ENCODE measurements around the gene APBA1.
"Not testable (repeated sequence)": the region's sequence is repeated elsewhere in the genome, so short reads cannot be mapped to it uniquely, and the experiment has no call there.

APBA1 gene

GRCh38 chr9:69599232-69599971 lies 72.8 kb downstream of the APBA1 start:
- Histone ChIP-seq H3K36me3 (ENCODE audit: control insufficient read depth, insufficient read depth, low read length) (no peaks in the 10 kb centered on the region), H3K4me1 (ENCODE audit: control insufficient read depth, insufficient read depth, low read length) (no peaks in the 10 kb centered on the region), H3K27ac (ENCODE audit: insufficient read depth, low read depth, low read length, poor library complexity, severe bottlenecking) (no peak overlapping the region), H3K9me3 (ENCODE audit: control insufficient read depth, low read length) (no peaks in the 10 kb centered on the region), H3K4me3 (ENCODE audit: insufficient read depth, low read depth, low read length) (no peak overlapping the region), H3K27me3 (ENCODE audit: control insufficient read depth, insufficient read depth, low read length, poor library complexity, severe bottlenecking) (no peaks in the 10 kb centered on the region)
- WGBS, 2 experiments, result 92 to 94% methylated on average over 8 of the region's 8 CpGs

GRCh38 chr9:69596906-69597305 lies 75.3 kb downstream of the APBA1 start:
- WGBS, 2 experiments, result 64 to 80% methylated on average over 1 of the region's 1 CpG
- not testable (repeated sequence) for H3K4me3 ChIP-seq (ENCODE audit: insufficient read depth, low read depth, low read length); H3K36me3 ChIP-seq (ENCODE audit: control insufficient read depth, insufficient read depth, low read length); H3K27me3 ChIP-seq (ENCODE audit: control insufficient read depth, insufficient read depth, low read length, poor library complexity, severe bottlenecking); H3K27ac ChIP-seq (ENCODE audit: insufficient read depth, low read depth, low read length, poor library complexity, severe bottlenecking); H3K4me1 ChIP-seq (ENCODE audit: control insufficient read depth, insufficient read depth, low read length); H3K9me3 ChIP-seq (ENCODE audit: control insufficient read depth, low read length)

- Histone ChIP-seq H3K9me3 (ENCODE audit: control insufficient read depth, low read length) (no peaks in the 10 kb centered on the region), H3K4me3 (ENCODE audit: insufficient read depth, low read depth, low read length) (no peak overlapping the region), H3K36me3 (ENCODE audit: control insufficient read depth, insufficient read depth, low read length) (no peaks in the 10 kb centered on the region), H3K27ac (ENCODE audit: insufficient read depth, low read depth, low read length, poor library complexity, severe bottlenecking) (no peak overlapping the region), H3K27me3 (ENCODE audit: control insufficient read depth, insufficient read depth, low read length, poor library complexity, severe bottlenecking) (no peaks in the 10 kb centered on the region), H3K4me1 (ENCODE audit: control insufficient read depth, insufficient read depth, low read length) (peaks cover 7% of the 10 kb centered on the region)
- 64 to 77% methylated on average over 2 of the region's 2 CpGs for WGBS, 2 experiments
These were observed 78.0 kb downstream of the APBA1 start for GRCh38 chr9:69594180-69594579.

GRCh38 chr9:69593756-69594155 lies 78.4 kb downstream of the APBA1 start:
- no peaks in the 10 kb centered on the region for H3K36me3 ChIP-seq (ENCODE audit: control insufficient read depth, insufficient read depth, low read length)
- 94 to 96% methylated on average over 4 to 5 of the region's 5 CpGs for WGBS, 2 experiments

GRCh38 chr9:69593301-69593700 lies 78.9 kb downstream of the APBA1 start:
- Histone ChIP-seq H3K4me1 (ENCODE audit: control insufficient read depth, insufficient read depth, low read length) (peaks cover 7% of the 10 kb centered on the region), H3K27me3 (ENCODE audit: control insufficient read depth, insufficient read depth, low read length, poor library complexity, severe bottlenecking) (no peaks in the 10 kb centered on the region)
- WGBS, 2 experiments, result 92 to 94% methylated on average over 3 of the region's 3 CpGs

More at GRCh38 chr9:69593756-69594155, 78.4 kb downstream of the APBA1 start:
- Histone ChIP-seq H3K4me3 (ENCODE audit: insufficient read depth, low read depth, low read length) (no peak overlapping the region), H3K27ac (ENCODE audit: insufficient read depth, low read depth, low read length, poor library complexity, severe bottlenecking) (no peak overlapping the region), H3K27me3 (ENCODE audit: control insufficient read depth, insufficient read depth, low read length, poor library complexity, severe bottlenecking) (no peaks in the 10 kb centered on the region), H3K9me3 (ENCODE audit: control insufficient read depth, low read length) (no peaks in the 10 kb centered on the region), H3K4me1 (ENCODE audit: control insufficient read depth, insufficient read depth, low read length) (peaks cover 7% of the 10 kb centered on the region)

GRCh38 chr9:69590266-69590665 lies 81.9 kb downstream of the APBA1 start:
- Histone ChIP-seq H3K36me3 (ENCODE audit: control insufficient read depth, insufficient read depth, low read length) (no peaks in the 10 kb centered on the region), H3K4me1 (ENCODE audit: control insufficient read depth, insufficient read depth, low read length) (peaks cover 7% of the 10 kb centered on the region), H3K4me3 (ENCODE audit: insufficient read depth, low read depth, low read length) (no peak overlapping the region), H3K27ac (ENCODE audit: insufficient read depth, low read depth, low read length, poor library complexity, severe bottlenecking) (no peak overlapping the region), H3K27me3 (ENCODE audit: control insufficient read depth, insufficient read depth, low read length, poor library complexity, severe bottlenecking) (no peaks in the 10 kb centered on the region), H3K9me3 (ENCODE audit: control insufficient read depth, low read length) (no peaks in the 10 kb centered on the region)
- 89 to 92% methylated on average over 5 of the region's 5 CpGs for WGBS, 2 experiments

More at GRCh38 chr9:69593301-69593700, 78.9 kb downstream of the APBA1 start:
- no peaks in the 10 kb centered on the region for H3K9me3 ChIP-seq (ENCODE audit: control insufficient read depth, low read length)
- H3K4me3 ChIP-seq (ENCODE audit: insufficient read depth, low read depth, low read length), result no peak overlapping the region
- no peak overlapping the region for H3K27ac ChIP-seq (ENCODE audit: insufficient read depth, low read depth, low read length, poor library complexity, severe bottlenecking)
- H3K36me3 ChIP-seq (ENCODE audit: control insufficient read depth, insufficient read depth, low read length), result no peaks in the 10 kb centered on the region

- Histone ChIP-seq H3K27ac (ENCODE audit: insufficient read depth, low read depth, low read length, poor library complexity, severe bottlenecking) (no peak overlapping the region), H3K36me3 (ENCODE audit: control insufficient read depth, insufficient read depth, low read length) (no peaks in the 10 kb centered on the region), H3K4me3 (ENCODE audit: insufficient read depth, low read depth, low read length) (no peak overlapping the region), H3K27me3 (ENCODE audit: control insufficient read depth, insufficient read depth, low read length, poor library complexity, severe bottlenecking) (no peaks in the 10 kb centered on the region), H3K9me3 (ENCODE audit: control insufficient read depth, low read length) (no peaks in the 10 kb centered on the region), H3K4me1 (ENCODE audit: control insufficient read depth, insufficient read depth, low read length) (peaks cover 7% of the 10 kb centered on the region)
- 85 to 92% methylated on average over 3 of the region's 3 CpGs for WGBS, 2 experiments
These were observed 83.0 kb downstream of the APBA1 start for GRCh38 chr9:69589156-69589555.

- H3K36me3 ChIP-seq (ENCODE audit: control insufficient read depth, insufficient read depth, low read length), result no peaks in the 10 kb centered on the region
- no peak overlapping the region for H3K4me3 ChIP-seq (ENCODE audit: insufficient read depth, low read depth, low read length)
- 87 to 88% methylated on average over 2 of the region's 2 CpGs for WGBS, 2 experiments
- no peak overlapping the region for H3K27ac ChIP-seq (ENCODE audit: insufficient read depth, low read depth, low read length, poor library complexity, severe bottlenecking)
- peaks cover 4% of the 10 kb centered on the region for H3K27me3 ChIP-seq (ENCODE audit: control insufficient read depth, insufficient read depth, low read length, poor library complexity, severe bottlenecking)
- no peaks in the 10 kb centered on the region for H3K9me3 ChIP-seq (ENCODE audit: control insufficient read depth, low read length)
- H3K4me1 ChIP-seq (ENCODE audit: control insufficient read depth, insufficient read depth, low read length), result peaks cover 7% of the 10 kb centered on the region
These were observed 86.6 kb downstream of the APBA1 start for GRCh38 chr9:69585571-69585970.

- H3K4me1 ChIP-seq (ENCODE audit: control insufficient read depth, insufficient read depth, low read length), result peaks cover 5% of the 10 kb centered on the region
- no peaks in the 10 kb centered on the region for H3K36me3 ChIP-seq (ENCODE audit: control insufficient read depth, insufficient read depth, low read length)
- no peak overlapping the region for H3K27ac ChIP-seq (ENCODE audit: insufficient read depth, low read depth, low read length, poor library complexity, severe bottlenecking)
- H3K4me3 ChIP-seq (ENCODE audit: insufficient read depth, low read depth, low read length), result no peak overlapping the region
- peaks cover 4% of the 10 kb centered on the region for H3K27me3 ChIP-seq (ENCODE audit: control insufficient read depth, insufficient read depth, low read length, poor library complexity, severe bottlenecking)
- no peaks in the 10 kb centered on the region for H3K9me3 ChIP-seq (ENCODE audit: control insufficient read depth, low read length)
These were observed 87.4 kb downstream of the APBA1 start for GRCh38 chr9:69584759-69585158.

- H3K4me3 ChIP-seq (ENCODE audit: insufficient read depth, low read depth, low read length), result no peak overlapping the region
- H3K9me3 ChIP-seq (ENCODE audit: control insufficient read depth, low read length), result no peaks in the 10 kb centered on the region
- peaks cover 4% of the 10 kb centered on the region for H3K4me1 ChIP-seq (ENCODE audit: control insufficient read depth, insufficient read depth, low read length)
- WGBS, 2 experiments, result 85 to 93% methylated on average over 4 of the region's 5 CpGs
- H3K27me3 ChIP-seq (ENCODE audit: control insufficient read depth, insufficient read depth, low read length, poor library complexity, severe bottlenecking), result peaks cover 4% of the 10 kb centered on the region
- H3K36me3 ChIP-seq (ENCODE audit: control insufficient read depth, insufficient read depth, low read length), result no peaks in the 10 kb centered on the region
- H3K27ac ChIP-seq (ENCODE audit: insufficient read depth, low read depth, low read length, poor library complexity, severe bottlenecking), result no peak overlapping the region
These were observed 88.4 kb downstream of the APBA1 start for GRCh38 chr9:69583645-69584234.

Data from ectodermal cell (in vitro differentiated cells).